Hematopoietic multipotent progenitor cell treated with erythropoietin and hydrocortisone succinate and interleukin-3 and kit ligand, for 17 days (in vitro differentiated cells): ENCODE results near the gene SS18.
"Not testable (repeated sequence)": the region's sequence is repeated elsewhere in the genome, so short reads cannot be mapped to it uniquely, and the experiment has no call there.

Source experiments
- DNase-seq: peaks from one replicate; pipeline ENCODE4 v3.0.0-alpha.2; 2015; ENCODE audit warnings: low spot score

Gene SS18, protein sequence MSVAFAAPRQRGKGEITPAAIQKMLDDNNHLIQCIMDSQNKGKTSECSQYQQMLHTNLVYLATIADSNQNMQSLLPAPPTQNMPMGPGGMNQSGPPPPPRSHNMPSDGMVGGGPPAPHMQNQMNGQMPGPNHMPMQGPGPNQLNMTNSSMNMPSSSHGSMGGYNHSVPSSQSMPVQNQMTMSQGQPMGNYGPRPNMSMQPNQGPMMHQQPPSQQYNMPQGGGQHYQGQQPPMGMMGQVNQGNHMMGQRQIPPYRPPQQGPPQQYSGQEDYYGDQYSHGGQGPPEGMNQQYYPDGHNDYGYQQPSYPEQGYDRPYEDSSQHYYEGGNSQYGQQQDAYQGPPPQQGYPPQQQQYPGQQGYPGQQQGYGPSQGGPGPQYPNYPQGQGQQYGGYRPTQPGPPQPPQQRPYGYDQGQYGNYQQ

DNA sequence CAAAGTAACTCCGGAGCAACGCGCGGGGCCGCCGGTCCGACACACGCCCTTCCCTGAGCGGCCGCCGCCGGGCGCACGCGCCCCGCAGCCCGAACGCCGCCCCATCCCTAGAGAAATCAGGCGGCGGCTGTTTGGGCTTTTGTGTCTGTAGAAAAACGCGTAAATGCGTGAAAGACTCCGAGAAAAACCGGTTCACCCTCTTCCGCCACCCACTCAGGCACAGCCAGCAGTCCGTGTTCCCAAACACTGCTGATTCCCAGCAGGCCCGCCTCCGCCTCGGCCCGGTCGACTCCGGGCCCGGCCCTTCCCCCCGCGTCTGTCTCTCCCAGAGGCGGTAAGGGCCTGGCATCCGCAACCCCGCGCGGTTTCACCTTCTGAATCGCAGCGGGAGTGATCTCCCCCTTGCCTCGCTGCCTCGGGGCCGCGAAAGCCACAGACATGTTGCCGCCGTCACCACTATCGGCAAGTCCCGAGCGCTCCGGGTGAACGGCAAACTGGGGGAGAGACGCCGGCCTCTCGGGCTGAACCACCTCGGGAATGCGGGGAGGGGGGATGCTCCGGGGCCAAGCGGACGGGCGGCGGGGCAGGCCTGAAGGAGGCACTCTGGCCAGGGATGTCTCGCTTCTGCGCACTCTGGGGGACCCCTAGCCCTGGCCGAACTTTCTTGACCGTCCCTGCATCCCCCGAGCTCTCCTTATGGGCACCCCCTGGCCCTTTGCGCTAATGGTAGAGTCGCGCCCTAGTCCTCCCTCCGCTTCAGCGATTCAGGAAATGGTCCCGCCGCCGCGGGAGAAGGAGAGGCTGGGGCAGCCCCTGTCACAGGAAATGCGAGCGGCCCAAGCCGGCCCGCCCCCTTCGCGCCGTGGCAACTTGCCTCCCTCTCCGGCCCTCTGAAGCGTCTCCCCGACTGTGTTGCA is at the start of gene SS18:
Gene SS18, minus strand, starts transcription at position 484 of the 917 bp plus-strand sequence. Its CDS starts 44 bp downstream, at position 440.
- peak; percentile 83 for DNase-seq

DNA sequence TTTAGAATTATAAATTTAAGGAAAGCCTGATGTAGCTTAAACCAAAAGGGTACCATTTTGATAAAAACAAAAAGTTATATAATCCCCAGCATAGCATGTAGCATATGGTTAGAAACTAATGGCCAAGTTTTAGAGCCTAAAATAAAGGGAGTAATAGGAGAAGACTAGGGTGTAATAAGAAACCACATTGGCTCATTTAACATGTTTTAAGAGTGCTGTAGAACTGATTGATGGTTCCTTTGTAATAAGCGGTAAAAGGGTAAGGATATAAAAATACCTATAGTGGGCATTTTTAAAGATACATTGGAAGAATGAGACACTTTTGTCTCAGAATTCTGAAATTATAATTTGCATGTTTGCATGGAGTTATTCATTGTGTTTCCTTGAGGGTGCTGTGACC is 45.1 kb upstream of the SS18 start:
- DNase-seq: no peak

DNA sequence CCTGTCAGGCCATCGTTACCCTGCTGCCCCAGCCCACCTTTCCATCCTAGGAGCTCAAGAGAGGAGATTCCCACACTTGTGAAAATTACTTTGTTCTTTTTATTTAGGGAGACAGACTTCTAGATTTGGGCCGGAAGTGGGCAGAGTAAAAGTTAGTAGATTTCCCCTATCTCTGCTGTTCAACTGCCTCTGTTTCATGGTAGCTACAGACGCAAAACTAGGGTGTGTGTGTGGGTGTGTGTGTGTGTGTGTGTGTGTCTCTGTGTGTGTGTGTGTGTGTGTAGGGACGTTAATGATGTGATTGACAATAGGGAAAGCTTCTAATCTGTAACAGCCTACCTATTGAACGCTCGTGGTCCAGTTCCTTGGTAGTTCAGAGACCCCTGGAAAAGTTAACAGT is 43.7 kb upstream of the SS18 start:
- no peak for DNase-seq

DNA sequence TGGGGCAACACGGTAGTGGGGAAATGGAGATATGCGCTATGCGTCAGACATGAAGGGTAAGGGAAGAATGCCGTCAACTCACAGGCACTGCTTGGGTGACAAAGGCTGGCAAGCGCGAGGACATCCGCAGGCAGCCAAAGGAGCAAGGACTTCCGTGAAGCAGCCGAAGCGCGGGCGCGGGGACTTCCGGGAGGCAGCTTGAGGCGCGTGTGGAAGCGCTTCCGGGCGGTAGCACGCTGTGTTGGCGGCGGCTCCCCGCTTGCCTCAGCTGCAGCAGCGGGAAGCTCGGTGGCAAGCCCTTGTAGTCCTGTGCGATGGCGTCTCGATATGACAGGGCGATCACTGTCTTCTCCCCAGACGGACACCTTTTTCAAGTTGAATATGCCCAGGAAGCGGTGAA is 43.2 kb upstream of the SS18 start, which contains the start of gene PSMA8:
Gene PSMA8, plus strand, starts transcription at position 218 of the 400 bp plus-strand sequence. Its CDS starts 97 bp downstream, at position 315.
- DNase-seq: no peak

DNA sequence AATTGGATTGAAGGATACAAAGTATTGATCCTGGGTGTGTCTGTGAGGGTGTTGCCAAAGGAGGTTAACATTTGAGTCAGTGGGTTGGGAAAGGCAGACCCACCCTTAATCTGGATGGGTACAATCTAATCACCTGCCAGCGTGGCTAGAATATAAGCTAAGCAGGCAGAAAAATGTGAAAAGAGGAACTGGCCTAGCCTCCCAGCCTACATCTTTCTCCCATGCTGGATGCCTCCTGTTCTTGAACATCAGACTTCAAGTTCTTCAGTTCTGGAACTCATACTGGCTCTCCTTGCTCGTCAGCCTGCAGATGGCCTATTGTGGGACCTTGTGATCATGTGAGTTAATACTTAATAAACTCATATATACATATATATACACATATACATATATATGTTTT is 37.8 kb upstream of the SS18 start:
- DNase-seq: not testable (repeated sequence)

DNA sequence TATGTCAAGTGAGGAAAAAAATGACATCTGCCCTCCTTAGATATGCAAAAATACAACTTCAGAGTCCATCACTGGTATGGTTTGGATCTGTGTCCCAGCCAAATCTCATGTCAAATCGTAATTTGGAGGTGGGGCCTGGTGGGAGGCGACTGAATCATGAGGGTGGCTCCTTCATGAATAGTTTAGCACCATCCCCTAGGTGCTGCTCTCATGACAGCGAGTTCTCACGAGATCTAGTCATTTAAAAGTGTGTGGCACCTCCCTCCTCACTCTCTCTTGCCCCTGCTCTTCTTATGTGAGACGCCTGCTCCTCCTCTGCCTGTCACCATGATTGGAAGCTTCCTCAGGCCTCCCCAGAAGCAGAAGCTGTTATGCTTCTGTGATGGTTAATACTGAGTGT is 37.4 kb upstream of the SS18 start:
- DNase-seq: no peak

DNA sequence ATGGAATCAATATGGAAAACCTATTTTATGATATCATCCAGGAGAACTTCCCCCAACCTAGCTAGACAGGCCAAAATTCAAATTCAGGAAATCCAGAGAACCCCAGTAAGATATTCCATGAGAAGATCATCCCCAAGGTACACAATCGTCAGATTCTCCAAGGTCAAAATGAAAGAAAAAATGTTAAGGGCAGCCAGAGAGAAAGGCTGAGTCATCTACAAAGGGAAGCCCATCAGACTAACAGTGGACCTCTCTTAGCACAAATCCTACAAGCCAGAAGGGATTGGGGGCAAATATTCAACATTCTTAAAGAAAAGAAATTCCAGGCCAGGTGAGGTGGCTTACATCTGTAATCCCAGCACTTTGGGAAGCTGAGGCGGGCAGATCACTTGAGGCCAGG is 31.6 kb upstream of the SS18 start:
- DNase-seq: not testable (repeated sequence)

DNA sequence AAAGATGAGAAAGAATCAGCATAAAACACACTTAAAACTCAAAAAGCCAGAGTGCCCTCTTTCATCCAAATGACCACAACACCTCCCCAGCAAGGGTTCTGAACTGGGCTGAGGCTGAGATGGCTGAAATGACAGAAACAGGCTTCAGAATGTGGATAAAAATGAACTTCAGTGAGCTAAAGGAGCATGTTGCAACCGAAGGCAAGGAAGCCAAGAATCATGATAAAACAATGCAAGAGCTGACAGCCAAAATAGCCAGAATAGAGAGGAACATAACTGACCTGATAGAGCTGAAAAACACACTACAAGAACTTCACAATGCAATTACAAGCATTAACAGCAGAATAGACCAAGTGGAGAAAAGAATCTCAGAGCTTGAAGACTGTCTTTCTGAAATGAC is 31.1 kb upstream of the SS18 start:
- no peak for DNase-seq

DNA sequence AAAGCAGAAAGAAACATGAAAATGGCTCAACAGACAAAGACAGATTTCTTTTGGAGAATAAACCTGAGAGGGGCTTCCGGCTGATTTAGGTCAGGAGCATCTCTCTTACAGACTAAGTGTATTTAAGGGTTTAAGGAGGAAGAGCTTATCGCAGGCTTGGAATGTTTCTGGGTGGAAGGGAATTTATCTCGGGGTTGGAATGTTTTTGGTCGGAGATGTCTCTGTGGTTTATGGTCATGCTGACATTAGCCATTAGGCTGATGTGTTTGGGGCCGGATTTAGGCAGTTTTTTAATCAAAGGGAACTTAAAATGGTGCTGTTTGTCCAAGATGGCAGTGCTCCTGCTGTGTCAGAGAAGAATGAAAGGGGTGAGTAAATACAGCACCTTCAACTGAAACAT is 28.8 kb upstream of the SS18 start:
- DNase-seq: no peak

DNA sequence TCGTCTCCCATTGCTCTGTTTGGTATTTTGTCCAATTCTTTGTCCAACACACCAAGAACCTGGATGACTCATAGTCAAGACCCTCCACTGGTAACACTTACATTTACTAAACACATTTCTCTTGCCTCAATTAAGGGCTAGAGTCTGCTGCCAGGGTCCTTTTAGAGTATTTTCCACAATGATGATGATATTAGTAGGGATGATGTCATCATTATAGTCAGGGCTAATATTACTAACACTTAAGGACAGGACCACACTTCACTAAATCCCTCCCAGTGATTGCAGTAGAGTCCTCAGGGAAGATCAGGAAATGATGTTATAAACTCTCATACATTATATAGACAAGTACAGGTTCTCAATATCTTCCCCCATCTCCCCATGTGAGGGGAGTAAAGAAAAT is 13.6 kb upstream of the SS18 start:
- DNase-seq: no peak

DNA sequence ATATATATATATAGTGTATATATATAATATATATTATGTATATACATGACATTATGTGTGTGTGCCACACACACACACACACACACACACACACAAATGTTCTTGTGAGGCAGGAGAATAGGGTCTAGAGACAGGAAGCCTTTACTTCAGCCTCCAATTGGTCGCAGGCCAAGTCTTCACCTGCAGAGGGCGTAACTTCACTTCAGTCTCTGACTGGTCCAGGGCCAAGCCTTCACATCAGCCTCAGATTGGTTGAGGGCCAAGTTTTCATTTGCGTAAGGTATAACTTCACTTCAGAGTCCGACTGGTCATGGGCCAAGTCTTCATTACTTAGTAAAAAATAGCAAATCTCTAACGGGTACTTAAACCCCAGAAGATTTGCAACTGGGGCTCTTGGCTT is 13.2 kb upstream of the SS18 start:
- peak; percentile 34 for DNase-seq

DNA sequence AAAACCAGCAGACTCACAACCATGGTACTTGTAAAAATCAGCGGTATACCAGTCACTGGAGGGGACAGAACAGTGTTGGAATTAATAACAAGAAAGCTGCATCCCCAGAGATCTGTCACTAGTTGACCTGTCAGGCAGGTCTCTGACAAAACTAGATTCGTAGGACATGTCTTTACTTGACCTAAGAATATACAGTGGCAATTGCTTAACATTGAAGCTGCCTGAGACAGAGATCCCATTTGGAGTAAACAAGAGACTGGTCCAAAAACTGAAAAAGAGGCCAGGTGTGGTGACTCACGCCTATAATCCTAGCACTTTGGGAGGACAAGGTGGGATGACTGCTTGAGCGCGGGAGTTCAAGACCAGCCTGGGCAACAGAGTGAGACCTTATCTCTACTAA is 7.2 kb upstream of the SS18 start:
- DNase-seq: no peak

DNA sequence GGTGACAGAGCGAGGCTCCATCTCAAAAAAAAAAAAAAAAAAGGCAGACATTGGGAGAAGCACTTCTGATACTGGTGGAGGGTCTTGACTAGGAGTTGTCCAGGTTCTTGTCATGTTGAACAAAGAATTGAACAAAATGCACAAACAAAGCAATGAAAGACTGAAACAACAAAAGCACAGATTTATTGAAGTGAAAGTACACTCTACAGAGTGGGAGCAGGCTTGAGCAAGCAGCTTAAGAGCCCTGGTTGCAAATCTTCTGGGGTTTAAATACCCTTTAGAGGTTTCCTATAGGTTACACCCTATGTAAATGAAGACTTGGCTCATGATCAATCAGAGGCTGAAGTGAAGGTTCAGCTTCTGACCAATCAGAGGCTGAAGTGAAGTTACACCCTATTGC is 6.4 kb upstream of the SS18 start:
- no peak for DNase-seq

DNA sequence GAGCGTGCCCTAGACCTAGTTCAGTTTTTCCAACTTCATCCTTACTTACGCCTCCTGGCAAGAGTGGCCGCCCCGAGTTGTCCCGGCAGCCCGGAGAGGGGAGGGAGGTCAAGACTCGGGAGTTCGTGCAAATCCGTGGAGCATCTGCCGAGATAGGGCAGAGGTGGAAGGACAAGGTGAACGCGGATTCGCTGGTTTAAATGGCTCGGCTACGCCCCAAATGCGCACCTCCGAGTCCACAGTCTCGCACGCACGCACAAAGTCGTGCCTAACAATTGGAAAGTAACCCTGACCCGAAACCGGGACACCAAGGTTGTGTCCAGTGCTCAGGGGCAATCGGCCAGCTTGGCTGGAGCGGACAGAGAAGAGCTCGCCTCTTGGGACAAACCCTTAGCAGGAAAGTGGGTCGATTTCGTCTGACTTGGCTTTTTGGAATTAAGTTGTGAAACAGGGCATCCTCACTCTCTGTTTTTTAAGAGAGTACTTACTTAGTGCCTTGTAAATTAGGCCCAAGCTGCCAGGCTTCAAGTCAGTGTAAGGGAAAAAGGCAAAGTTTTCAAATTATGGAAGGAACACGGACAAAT is 726 bp upstream of the SS18 start:
- DNase-seq: no peak

DNA sequence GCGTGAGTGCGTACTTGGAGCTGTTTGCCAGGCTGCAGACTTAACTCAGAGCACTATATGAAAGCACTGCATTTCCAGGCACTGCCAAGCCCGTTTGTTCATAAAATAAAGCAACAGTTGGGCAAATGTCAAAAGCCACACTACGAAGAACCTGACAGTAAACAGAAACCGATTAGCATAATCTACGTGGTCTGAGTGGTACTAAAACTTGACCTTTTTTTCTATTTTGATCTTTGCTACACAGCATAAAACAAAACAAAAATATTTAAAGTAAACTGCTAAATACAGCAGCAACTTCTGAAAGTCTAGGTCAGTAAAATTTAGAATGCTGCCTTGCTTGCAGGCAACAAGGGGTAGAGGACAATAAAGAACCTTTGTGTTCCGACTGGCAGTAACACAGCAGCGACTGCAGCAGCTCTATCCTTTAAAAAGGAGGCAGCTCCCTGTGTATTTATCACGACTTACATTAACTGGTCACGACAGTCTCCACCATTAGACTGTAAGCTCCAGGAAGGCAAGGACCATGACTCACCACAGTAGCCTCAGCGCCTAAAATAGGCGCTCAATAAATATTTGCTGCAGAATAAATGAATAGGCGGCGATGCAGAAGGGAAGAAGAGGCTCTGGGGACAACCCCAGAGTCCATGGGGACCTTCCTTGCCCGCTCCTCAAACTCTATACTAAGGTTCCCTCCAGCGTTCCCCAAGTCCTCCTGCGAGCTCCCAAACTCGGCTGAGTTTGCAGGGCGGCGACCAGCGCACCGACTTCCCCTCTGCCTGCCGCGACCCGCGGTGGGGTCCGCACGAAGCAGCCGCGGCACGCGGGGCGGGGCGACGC is 902 bp downstream of the SS18 start:
- peak; percentile 74 for DNase-seq

DNA sequence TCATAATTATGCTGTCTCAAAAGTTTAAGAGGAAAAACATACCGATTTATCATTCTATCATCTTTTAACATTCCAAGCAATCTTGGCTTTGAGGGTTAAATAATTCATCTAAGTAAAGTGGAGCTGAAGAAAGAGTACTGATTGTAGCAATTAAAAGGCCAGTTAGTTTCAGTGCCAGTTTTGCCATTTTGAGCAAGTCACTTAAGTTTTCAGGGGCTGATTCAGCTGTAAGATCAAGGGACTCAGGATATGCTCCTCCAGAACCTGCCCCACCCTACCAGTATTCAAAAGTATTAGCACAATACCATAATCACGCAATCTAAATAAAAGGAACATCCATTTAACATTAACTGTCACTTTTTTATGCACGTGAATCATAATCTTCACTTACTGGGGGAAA is 1.9 kb downstream of the SS18 start:
- DNase-seq: peak; percentile 35

DNA sequence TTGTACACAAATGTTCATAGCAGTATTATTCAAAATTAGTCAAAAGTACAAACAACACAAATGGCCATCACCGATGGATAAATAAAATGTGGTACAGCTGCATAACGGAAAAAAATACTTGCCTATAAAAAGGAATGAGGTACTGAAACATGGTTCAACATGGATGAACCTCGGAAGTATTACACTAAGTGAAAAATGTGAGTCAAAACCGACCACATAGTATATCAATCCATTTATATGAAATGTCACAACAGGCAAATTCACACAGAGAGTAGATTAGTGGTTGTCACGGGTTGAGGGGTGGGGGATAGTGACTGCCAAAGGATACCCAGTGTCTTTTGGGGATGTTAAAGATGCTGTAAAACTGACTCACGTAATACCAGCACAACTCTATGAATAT is 3.5 kb downstream of the SS18 start:
- no peak for DNase-seq

DNA sequence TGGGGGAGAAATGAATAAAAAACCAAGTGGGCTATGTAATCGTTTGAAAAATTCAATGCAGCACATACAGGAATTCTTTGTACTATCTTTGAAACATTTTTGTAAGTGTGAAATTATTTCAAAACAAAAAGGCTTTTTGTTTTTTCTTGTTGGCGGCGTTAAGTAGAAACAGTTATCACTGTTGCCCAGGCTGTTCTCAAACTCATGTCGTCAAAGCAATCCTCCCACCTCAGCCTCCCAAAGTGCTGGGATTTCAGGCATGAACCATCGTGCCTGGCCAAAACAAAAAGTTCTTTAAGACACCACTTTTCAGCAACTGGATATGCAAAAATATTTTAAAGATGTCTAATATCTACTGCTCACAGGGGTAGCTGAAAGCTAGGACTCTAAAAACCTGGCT is 5.4 kb downstream of the SS18 start:
- DNase-seq: no peak

DNA sequence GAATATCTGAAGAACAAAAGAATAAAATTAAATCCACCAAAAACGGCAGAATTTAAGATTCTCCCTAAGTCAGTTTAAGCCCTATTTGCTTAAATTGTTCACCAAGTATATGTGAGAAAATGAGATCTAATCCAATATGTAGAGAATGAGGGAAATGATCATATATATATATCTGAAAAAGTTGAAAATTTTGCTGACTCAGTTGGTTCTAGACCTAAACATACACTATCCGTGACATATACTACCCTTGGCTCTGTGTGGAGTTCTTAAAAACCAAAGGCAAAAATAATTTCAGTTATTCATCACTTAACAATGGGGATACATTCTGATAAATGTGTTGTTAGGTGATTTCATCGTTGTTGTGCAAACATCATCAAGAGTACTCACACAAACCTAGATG is 7.3 kb downstream of the SS18 start:
- no peak for DNase-seq

DNA sequence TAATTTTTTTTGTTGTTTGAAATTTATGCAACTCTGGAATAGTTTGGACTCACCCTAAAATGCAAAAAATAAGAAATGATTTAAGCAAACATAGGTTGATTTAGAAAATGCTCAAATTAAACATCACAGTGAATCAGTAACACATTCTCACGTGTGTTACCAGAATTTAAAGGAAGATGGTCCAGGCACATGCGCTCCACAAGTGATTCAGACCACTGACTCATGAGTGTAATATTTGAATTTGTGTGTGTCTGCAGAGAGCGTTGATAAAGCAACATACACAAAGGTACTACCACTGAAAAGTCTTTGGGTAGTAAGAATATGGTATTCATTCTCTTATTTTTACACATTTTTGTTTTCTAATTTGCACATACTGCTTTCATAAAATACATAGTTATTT is 7.9 kb downstream of the SS18 start:
- no peak for DNase-seq

DNA sequence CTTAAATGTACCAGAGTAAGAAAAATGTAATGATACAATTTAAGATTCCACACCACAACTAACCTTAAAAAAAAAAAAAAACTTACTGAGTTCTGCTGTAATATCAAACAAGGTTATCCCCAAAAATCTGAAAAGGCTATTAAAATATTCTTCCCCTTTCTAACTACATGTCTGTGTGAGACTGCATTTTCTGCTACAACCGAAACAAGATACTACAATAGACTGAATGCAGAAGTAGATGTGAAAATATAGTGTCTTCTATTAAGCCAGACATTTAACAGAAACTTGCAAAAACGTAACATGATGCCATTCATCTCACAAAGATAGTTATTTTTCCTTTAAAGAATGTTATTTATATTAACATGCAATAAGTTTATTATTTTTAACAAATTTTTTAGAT is 16.2 kb downstream of the SS18 start:
- DNase-seq: no peak

DNA sequence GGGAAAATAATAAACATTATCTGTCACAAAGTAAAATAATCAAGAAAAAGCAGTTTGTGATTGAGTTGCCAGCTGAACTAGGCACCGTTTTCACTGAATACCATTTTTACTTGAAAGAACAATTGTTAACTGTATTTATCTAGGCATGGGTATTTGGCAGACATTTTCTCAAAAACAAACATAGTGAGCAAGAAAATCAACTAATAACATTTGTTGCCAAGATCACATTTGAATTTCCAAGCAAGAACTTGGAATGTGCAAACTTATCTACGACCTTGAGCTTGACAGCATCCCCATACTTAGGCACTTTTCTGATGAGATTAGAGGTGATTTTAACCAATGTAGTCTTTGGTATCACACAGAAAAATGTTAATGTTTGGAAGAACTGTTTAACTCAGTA is 16.7 kb downstream of the SS18 start:
- no peak for DNase-seq
